Measurements from ENCODE around the gene GOLGB1. TPM values are rescaled to one million over a fixed set of nuclear protein-coding genes. Genes with fewer than 3 reads are reported as not detected.

Gene GOLGB1
- total RNA-seq, 1 experiment from 2014 or later: 31.4 TPM

GRCh38 chr3:121705541-121705940, 44.0 kb downstream of the GOLGB1 start:
- WGBS (ENCODE audit: extremely low coverage, insufficient read length, low lambda C conversion rate): no CpG with 5 or more reads among the region's 5 CpGs
- Histone ChIP-seq H2BK12ac (ENCODE audit: insufficient read length, low read depth, low read length) (no peak overlapping the region), H3K27me3 (ENCODE audit: insufficient read depth, low read length) (no peaks in the 10 kb centered on the region), H3K23me2 (ENCODE audit: insufficient read length, low read depth, low read length, poor library complexity, severe bottlenecking) (no peaks in the 10 kb centered on the region), H3K9ac (ENCODE audit: extremely low read depth, insufficient read length, low read length) (no peak overlapping the region), H2BK120ac (ENCODE audit: low read depth, low read length, poor library complexity, severe bottlenecking) (no peak overlapping the region), H3K14ac (ENCODE audit: insufficient read depth, low read length) (no peak overlapping the region), H4K91ac (ENCODE audit: insufficient read length, low read depth, low read length) (no peak overlapping the region), H3K9me3 (ENCODE audit: control insufficient read depth, low read depth, low read length) (no peaks in the 10 kb centered on the region), H2AK5ac (ENCODE audit: insufficient read length, low read length) (no peak overlapping the region), H3K4me2 (ENCODE audit: insufficient read depth, insufficient read length, low read length) (no peak overlapping the region), H3T11ph (ENCODE audit: low read length) (no peak overlapping the region), H2AFZ (ENCODE audit: low read length) (no peak overlapping the region), H2BK5ac (ENCODE audit: insufficient read length, low read length) (no peak overlapping the region), H4K8ac (replicated peaks; ENCODE audit: insufficient read length, low read depth, low read length) (no peak overlapping the region), H4K20me1 (ENCODE audit: control insufficient read depth, insufficient read depth, insufficient read length) (no peaks in the 10 kb centered on the region), H3K4ac (ENCODE audit: low read depth, low read length) (no peak overlapping the region), H3K18ac (ENCODE audit: insufficient read length, low read depth, low read length) (no peak overlapping the region), H2BK20ac (ENCODE audit: low read depth, low read length, poor library complexity, severe bottlenecking) (no peak overlapping the region), H2BK15ac (ENCODE audit: low read depth, low read length) (no peak overlapping the region), H3K79me2 (ENCODE audit: insufficient read depth, low read length) (no peaks in the 10 kb centered on the region), H3K27ac (ENCODE audit: insufficient read length, low read depth, low read length) (no peak overlapping the region), H4K5ac (ENCODE audit: insufficient read length, low read depth, low read length) (no peak overlapping the region), H3K79me1 (ENCODE audit: insufficient read depth, low read depth, low read length, poor library complexity, severe bottlenecking) (no peaks in the 10 kb centered on the region), H3K23ac (ENCODE audit: insufficient read length, low read depth, low read length) (no peak overlapping the region), H3K4me1 (ENCODE audit: insufficient read depth, low read length) (no peaks in the 10 kb centered on the region), H3K56ac (ENCODE audit: insufficient read length, low read depth, low read length) (no peak overlapping the region)
- Mint-ChIP-seq H3K36me3 (ENCODE audit: insufficient read depth in 1 of 3, low read depth in 3 of 3) (peaks cover 9 to 41% (median 26%) of the 10 kb centered on the region in 3 experiments), H3K9me3 (peaks cover 0 to 5% of the 10 kb centered on the region in 2 experiments; a peak in 3 of 5 replicates), H3K27ac (peak overlapping the region in 2 of 3 experiments; percentile 6 to 41; a peak in 3 of 7 replicates), H3K27me3 (ENCODE audit: low read depth) (no peaks in the 10 kb centered on the region), H3K4me1 (peaks cover 0 to 5% of the 10 kb centered on the region in 2 experiments; a peak in 1 of 4 replicates), H3K4me3 (no peak overlapping the region)
- TF ChIP-seq CTCF (conservative IDR thresholded peaks at IDR 0.05): no peak
- no peak for DNase-seq
